NCI-H1930 (cell line): Measurements from ENCODE around the gene EP300.
"Not testable (repeated sequence)": the region's sequence is repeated elsewhere in the genome, so short reads cannot be mapped to it uniquely, and the experiment has no call there.

Experiments used
- DNase-seq, 2 experiments: peaks; one replicate each; lab custom pipeline; 2025; lab: John Stamatoyannopoulos, UW

EP300 gene

DNA sequence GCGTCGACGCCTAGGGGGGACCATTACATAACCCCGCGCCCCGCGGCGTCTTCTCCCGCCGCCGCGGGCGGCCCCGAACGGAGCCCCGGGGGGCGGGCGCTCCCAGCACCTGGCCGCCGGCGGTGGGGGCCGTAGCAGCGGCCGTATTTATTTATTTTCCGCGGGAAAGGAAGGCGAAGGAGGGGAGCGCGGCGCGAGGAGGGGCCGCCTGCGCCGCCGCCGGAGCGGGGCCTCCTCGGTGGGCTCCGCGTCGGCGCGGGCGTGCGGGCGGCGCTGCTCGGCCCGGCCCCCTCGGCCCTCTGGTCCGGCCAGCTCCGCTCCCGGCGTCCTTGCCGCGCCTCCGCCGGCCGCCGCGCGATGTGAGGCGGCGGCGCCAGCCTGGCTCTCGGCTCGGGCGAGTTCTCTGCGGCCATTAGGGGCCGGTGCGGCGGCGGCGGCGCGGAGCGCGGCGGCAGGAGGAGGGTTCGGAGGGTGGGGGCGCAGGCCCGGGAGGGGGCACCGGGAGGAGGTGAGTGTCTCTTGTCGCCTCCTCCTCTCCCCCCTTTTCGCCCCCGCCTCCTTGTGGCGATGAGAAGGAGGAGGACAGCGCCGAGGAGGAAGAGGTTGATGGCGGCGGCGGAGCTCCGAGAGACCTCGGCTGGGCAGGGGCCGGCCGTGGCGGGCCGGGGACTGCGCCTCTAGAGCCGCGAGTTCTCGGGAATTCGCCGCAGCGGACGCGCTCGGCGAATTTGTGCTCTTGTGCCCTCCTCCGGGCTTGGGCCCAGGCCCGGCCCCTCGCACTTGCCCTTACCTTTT is at the start of gene EP300:
TSS of gene EP300 (plus strand) at position 570 of the 795 bp plus-strand sequence. CDS start 413 bp downstream, outside the sequence.
- peak; percentile 40 to 62 for DNase-seq

- DNase-seq = no peak
These were observed 48.7 kb upstream of the EP300 start for GRCh38 chr22:41043722-41044121.

- not testable (repeated sequence) for DNase-seq
These were observed 46.8 kb upstream of the EP300 start for GRCh38 chr22:41045575-41045974.

DNA sequence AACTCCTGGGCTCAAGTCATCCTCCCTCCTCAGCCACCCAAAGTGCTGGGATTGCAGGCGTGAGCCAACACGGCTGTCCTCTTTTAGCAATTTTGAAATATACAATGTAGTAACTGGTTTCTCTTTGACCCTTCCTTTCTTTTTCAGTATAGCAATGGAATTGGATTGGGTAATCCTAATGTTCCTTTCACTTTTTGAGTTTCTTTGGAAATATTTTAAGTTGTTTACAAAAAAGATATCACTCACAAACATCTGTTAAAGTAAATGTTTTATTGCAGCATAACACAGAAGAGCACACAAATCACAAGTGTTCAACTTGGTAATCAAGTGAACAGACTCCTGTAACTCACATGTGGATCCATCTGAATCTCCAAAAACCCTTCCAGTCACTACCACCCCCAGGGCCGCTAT is 44.6 kb upstream of the EP300 start:
- no peak for DNase-seq

DNA sequence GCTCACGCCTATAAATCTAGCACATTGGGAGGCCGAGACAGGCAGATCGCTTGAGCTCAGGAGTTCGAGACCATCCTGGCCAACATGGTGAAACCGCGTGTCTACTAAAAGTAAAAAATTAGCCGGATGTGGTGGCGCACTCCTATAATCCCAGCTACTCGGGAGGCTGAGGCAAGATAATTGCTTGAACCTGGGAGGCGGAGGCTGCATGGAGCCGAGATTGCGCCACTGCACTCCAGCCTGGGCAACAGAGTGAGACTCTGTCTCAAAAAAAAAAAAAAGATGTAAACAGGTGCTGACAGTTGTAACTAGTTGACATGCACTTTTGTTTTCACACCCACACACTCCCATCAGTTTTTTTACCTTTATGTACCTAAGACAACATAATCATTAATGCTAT is 44.0 kb upstream of the EP300 start:
- DNase-seq = not testable (repeated sequence)

- DNase-seq = no peak
These were observed 43.3 kb upstream of the EP300 start for GRCh38 chr22:41048791-41049717.

DNA sequence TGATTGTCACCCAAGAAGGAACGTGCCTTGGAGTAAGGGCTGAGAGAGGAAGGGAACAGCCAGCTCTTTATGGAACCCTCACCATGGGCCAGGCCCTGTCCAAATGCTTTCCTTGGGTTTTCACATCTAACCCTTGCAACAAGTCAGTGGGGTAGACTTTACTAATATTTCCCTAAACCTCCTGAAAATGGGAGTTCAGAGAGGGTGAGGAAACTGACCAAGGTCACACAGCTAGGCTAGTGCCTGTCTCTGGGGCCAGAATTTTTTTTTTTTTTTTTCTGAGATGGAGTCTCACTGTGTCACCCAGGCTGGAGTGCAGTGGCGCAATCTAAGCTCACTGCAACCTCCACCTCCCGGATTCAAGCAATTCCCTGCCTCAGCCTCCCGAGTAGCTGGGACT is 42.6 kb upstream of the EP300 start:
- not testable (repeated sequence) for DNase-seq

DNA sequence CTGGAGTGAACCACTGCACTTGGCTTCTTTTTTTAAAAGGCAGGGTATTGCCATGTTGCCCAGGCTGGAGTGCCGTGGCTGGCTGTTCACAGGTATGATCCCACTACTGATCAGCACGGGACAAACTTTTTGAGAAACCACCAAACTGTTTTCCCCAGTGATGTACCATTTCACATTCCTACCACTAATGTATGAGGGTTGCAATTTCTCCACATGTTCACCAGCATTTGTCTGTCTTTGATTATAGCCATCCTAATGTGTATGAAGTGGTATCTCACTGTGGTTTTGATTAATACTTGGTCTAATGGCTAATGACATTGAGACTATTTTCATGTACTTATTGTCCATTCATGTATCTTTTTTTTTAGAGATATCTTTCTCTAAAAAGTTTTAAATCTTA is 41.5 kb upstream of the EP300 start:
- no peak for DNase-seq

DNA sequence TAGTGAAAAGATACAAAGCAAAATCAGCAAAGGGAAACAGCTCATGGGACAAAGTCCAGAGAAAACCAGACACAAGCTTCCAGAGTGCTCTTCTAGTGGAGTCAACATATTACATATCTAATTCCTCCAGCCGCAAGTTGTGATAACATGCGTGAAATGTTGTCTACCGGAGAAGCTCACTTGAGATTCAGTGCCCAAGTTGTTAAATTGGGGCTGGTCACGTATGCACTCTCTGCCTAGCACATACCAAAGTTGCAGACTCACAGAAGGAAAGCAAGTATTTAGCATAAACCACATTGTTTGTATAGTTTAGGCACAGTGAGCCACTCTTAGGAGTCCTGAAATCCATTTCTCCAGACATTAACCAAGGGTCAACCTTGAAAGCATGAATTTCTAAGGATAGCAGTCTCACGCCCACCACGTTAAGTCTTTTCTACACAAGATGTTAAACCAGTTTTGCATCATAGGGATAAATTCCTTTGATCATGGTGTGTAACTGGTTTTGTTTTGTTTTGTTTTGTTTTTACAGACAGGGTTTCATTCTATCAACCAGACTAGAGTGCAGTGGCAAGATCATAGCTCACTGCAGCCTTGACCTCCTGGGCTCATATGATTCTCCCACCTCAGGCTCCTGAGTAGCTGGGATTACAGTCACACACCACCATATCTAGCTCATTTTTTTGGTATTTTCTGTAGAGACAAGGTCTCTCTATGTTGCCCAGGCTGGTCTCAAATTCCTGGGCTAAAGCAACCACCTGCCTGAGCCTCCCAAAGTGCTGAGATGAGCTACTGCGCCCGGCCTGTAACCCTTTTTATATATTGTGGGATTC is 39.5 kb upstream of the EP300 start:
- no peak for DNase-seq

GRCh38 chr22:41057076-41057475 is 35.3 kb upstream of the EP300 start:
- DNase-seq = no peak

GRCh38 chr22:41062146-41062545 is 30.2 kb upstream of the EP300 start:
- no peak for DNase-seq

DNA sequence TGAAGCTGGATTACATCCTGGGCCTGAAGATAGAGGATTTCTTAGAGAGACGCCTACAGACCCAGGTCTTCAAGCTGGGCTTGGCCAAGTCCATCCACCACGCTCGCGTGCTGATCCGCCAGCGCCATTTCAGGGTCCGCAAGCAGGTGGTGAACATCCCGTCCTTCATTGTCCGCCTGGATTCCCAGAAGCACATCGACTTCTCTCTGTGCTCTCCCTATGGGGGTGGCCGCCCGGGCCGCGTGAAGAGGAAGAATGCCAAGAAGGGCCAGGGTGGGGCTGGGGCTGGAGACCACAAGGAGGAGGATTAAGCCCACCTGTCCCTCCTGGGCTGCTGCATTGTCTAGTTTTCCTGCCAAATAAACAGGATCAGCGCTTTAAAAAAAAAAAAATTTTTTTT is 28.1 kb upstream of the EP300 start:
- DNase-seq = not testable (repeated sequence)

DNA sequence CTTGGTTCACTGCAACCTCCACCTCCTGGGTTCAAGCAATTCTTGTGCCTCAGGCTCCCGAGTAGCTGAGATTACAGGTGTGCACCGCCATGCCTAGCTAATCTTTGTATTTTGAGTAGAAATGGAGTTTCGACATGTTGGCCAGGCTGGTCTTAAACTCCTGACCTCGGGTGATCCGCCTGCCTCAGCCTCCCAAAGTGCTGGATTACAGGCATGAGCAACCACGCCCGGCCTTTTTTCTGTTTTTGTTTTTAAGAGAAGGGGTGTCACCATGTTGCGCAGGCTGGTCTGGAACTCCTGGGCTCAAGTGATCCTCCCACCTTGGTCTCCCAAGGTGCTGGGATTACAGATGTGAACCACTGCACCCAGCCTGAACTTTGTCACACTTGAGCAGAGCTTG is 26.1 kb upstream of the EP300 start:
- DNase-seq = not testable (repeated sequence)

DNA sequence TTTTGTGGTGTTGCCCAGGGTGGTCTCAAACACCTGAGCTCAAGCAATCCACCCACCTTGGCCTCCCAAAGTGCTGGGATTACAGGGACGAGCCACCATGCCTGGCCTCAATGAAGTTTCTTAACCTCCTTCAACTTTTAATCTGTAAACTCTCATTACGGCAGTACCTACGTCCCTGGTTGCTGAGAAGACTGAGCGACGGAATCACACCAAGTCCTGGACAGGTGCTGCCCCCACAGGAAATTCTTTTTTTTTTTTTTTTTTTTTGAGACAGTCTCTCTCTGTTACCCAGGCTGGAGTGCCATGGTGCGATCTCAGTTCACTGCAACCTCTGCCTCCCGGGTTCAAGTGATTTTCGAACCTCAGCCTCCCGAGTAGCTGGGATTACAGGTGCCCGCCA is 24.4 kb upstream of the EP300 start:
- DNase-seq = not testable (repeated sequence)

DNA sequence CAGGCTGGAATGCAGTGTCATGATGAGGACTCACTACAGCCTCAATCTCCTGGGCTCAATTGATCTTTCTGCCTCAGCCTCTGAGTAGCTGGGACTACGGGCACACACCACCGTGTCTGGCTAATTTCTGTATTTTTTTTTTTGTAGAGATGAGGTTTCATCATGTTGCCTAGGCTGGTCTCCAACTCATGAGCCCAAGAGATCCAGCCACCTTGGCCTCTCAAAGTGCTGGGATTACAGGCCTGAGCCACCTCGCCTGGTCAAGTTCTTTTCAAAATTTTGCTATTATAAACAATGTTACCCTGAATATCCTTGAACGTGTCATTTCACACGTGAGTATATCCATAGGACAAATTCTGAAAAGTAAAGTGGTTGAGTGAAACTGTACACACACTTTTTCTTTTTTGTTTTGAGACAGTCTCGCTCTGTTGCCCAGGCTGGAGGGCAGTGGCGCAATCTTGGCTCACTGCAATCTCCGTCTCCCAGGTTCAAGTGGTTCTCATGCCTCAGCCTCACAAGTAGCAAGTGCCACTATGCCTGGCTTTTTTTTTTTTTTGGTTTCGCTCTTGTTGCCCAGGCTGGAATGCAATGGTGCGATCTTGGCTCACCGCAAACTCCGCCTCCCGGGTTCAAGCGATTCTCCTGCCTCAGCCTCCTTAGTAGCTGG is 21.6 kb upstream of the EP300 start:
- no peak for DNase-seq

DNA sequence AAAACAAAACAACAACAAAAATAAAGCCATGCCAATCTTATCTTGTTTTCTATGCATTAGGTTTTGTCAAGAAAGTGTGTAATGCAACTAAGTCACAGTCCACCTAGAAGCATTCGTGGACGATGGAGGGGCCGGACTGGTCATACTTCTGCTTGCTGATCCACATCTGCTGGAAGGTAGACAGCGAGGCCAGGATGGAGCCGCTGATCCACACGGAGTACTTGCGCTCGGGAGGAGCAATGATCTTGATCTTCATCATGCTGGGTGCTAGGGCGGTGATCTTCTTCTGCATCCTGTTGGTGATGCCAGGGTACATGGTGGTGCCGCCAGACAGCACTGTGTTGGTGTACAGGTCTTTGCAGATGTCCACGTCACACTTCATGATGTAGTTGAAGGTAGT is 18.3 kb upstream of the EP300 start:
- DNase-seq = no peak

DNA sequence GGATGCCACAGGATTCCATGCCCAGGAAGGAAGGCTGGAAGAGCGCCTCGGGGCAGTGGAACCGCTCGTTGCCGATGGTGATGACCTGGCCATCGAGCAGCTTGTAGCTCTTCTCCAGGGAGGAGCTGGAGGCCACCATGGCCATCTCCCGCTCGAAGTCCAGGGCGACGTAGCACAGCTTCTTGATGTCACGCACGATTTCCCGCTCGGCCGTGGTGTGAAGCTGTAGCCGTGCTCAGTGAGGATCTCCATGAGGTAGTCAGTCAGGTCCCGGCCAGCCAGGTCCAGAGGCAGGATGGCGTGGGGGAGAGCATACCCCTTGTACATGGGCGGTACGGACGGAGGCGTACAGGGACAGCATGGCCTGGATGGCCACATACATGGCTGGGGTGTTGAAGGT is 17.9 kb upstream of the EP300 start:
- DNase-seq = no peak

- DNase-seq = no peak
These were observed 17.3 kb upstream of the EP300 start for GRCh38 chr22:41074941-41075710.

DNA sequence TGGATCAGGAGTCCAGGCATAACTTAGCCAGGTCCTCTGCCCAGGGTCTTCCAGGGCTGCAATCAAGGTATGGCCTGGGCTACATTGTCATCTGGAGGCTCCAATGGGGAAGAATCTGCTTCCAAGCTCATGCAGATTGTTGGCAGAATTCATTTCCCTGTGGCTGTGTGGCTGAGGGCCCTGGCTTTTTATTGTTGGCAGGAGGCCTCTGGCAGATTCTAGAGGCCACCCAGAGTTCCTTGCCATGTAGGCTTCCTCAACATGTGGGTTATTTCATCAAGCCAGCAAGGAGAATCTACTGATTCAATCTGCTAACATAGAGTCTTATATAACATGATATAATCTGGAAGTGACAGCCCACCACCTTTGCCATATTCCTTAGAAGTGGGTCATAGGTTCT is 16.4 kb upstream of the EP300 start:
- DNase-seq = no peak

- no peak for DNase-seq
These were observed 15.5 kb upstream of the EP300 start for GRCh38 chr22:41076857-41077256.

GRCh38 chr22:41078931-41079330 is 13.5 kb upstream of the EP300 start:
- DNase-seq = no peak
